Fibroblast of pulmonary artery (primary cell): Measurements from ENCODE around the gene NR1I2.
A peak's percentile ranks its signal among the peaks of the same experiment; 100 is the strongest.

Experiments
- DNase-seq: peaks from one replicate; pipeline ENCODE4 v3.0.0-alpha.2; 2010; ENCODE audit warnings: low read depth
- H3K4me3 ChIP-seq: replicated peaks from 2 replicates; pipeline ENCODE4 v1.5.1; 2011; ENCODE audit warnings: low read depth, mild to moderate bottlenecking, control low read depth, low read length, moderate library complexity
- TF ChIP-seq, protein P1 (sequence below): IDR thresholded peaks from 2 replicates; pipeline ENCODE4 v1.5.1; 2011; ENCODE audit warnings: mild to moderate bottlenecking, control low read depth, low read length, inconsistent platforms; ENCODE audit errors: missing control alignments

NR1I2 gene

GRCh38 chr3:119778176-119778575 is 3.7 kb upstream of the NR1I2 start:
- no peak for DNase-seq
- TF ChIP-seq, protein P1, sequence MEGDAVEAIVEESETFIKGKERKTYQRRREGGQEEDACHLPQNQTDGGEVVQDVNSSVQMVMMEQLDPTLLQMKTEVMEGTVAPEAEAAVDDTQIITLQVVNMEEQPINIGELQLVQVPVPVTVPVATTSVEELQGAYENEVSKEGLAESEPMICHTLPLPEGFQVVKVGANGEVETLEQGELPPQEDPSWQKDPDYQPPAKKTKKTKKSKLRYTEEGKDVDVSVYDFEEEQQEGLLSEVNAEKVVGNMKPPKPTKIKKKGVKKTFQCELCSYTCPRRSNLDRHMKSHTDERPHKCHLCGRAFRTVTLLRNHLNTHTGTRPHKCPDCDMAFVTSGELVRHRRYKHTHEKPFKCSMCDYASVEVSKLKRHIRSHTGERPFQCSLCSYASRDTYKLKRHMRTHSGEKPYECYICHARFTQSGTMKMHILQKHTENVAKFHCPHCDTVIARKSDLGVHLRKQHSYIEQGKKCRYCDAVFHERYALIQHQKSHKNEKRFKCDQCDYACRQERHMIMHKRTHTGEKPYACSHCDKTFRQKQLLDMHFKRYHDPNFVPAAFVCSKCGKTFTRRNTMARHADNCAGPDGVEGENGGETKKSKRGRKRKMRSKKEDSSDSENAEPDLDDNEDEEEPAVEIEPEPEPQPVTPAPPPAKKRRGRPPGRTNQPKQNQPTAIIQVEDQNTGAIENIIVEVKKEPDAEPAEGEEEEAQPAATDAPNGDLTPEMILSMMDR, result no peak
- no peak overlapping the region for H3K4me3 ChIP-seq

DNA sequence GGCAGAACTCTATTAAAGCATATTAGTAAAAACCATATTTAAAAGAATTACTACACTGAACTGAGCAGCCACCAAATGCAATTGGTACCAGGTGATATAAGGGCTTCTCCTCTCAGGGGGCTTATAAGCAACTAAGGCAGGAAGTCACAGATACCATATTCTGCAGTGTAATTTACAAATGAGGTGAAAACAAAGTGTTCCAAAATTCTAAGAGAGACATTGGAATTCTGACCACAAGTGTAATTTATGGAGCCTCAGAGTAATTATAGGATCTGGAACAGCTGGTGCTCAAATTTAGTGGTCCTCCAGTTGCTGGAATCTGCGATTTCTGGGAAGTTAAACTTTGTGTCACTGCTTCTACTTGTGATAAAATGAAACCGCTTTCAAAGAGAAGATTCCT is 3.1 kb upstream of the NR1I2 start:
- TF ChIP-seq, protein P1, result no peak
- H3K4me3 ChIP-seq, result no peak overlapping the region
- DNase-seq, result no peak

DNA sequence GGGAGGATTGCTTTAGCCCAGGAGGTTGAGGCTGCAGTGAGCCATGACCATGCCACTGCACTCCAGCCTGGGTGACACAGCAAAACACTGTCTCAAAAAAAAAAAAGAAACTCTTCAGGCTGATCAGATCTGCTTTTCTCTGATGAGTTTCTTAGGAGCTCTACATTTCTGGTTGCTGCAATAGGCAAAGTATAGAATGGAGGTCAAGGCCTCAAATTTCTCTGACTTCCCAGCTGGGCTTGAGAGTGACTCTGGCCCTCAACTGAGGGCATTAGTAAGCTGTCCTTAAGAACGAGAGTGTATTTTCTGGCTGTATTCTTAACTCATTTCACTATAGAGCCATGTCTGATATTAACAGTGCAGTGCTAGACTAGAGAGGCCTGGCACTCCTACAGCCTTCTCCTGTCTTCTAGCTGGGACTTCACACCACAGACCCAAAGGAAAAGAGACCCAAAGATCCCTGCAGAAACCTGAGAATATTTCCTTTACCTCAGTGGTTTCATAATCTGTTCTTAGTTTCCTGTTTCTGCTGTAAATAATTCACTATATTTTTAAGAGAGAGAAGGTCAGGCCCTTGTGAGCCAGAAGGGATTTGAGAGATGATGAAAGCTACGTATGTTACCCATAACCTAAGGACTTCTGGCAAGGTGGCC is 2.0 kb upstream of the NR1I2 start:
- no peak overlapping the region for H3K4me3 ChIP-seq
- no peak for DNase-seq
- TF ChIP-seq, protein P1, result no peak

- H3K4me3 ChIP-seq, result no peak overlapping the region
- TF ChIP-seq, protein P1, result no peak
- no peak for DNase-seq
Observed at GRCh38 chr3:119782460-119782859, 559 bp downstream of the NR1I2 start.

GRCh38 chr3:119783255-119783654 is 1.4 kb downstream of the NR1I2 start:
- no peak for DNase-seq
- no peak overlapping the region for H3K4me3 ChIP-seq
- TF ChIP-seq, protein P1, result no peak

GRCh38 chr3:119783883-119784282 is 2.0 kb downstream of the NR1I2 start:
- TF ChIP-seq, protein P1, result no peak
- DNase-seq, result peak; percentile 11
- H3K4me3 ChIP-seq, result no peak overlapping the region

GRCh38 chr3:119786409-119786808 is 4.5 kb downstream of the NR1I2 start:
- no peak overlapping the region for H3K4me3 ChIP-seq
- TF ChIP-seq, protein P1, result no peak
- no peak for DNase-seq
